Panc1 (cell line): Measurements from ENCODE around the gene DCC. TPM values are rescaled to one million over a fixed set of nuclear protein-coding genes. Genes with fewer than 3 reads are reported as not detected.

Experiments
- ATAC-seq: fragments of 200-7000 bp; cut with Tn5 transposase; 2 replicates; pipeline ENCODE4 v1.9.1; 2020; ENCODE audit warnings: mild to moderate bottlenecking, moderate library complexity
- BruUV-seq: library from RNA; stranded (reverse); fragments of 400-500 nt; replicated peaks from 2 replicates; lab custom pipeline; 2021; lab: Mats Ljungman, UMichigan
- CTCF ChIA-PET: fragments of 300-600 bp; sonication (Branson Sonifier 250); formaldehyde crosslinking; loops from one replicate; lab custom pipeline; 2022; ENCODE audit warnings: antibody characterized with exemption; lab: Charles Lee
- POLR2A ChIA-PET: fragments of 300-600 bp; sonication (Branson Sonifier 250); formaldehyde crosslinking; loops from one replicate; lab custom pipeline; 2022; ENCODE audit warnings: antibody characterized with exemption; lab: Charles Lee
- DNase-seq: peaks from one replicate; pipeline ENCODE4 v3.0.0-alpha.2; 2010; ENCODE audit warnings: low read depth, low spot score
- H3K27ac ChIP-seq: 2 replicates; pipeline ENCODE4 v1.5.1; 2011; ENCODE audit warnings: mild to moderate bottlenecking, low read length, inconsistent platforms
- H3K27me3 ChIP-seq: fragments of 200-500 bp; sonication (Bioruptor generic); 2 replicates; pipeline ENCODE4 v1.6.0; 2014; ENCODE audit warnings: low read length, inconsistent platforms; ENCODE audit not compliant: control insufficient read depth, insufficient read depth
- H3K36me3 ChIP-seq: fragments of 200-500 bp; sonication (Bioruptor generic); 2 replicates; pipeline ENCODE4 v1.5.1; 2014; ENCODE audit warnings: inconsistent platforms, mild to moderate bottlenecking, low read length, moderate library complexity; ENCODE audit not compliant: control insufficient read depth, insufficient read depth
- H3K4me1 ChIP-seq: 2 replicates; pipeline ENCODE4 v1.5.1; 2011; ENCODE audit warnings: inconsistent platforms, mild to moderate bottlenecking, low read length, moderate library complexity; ENCODE audit not compliant: control insufficient read depth, insufficient read depth
- H3K4me3 ChIP-seq, 2 experiments: 2 replicates each; pipeline ENCODE4 v1.5.1; 2011 to 2012; ENCODE audit warnings: low read depth in 2 of 2, low read length in 2 of 2, mild to moderate bottlenecking in 2 of 2, inconsistent platforms in 1 of 2, moderate library complexity in 1 of 2
- H3K9me3 ChIP-seq: fragments of 200-500 bp; sonication (Bioruptor generic); 2 replicates; pipeline ENCODE4 v1.5.1; 2014; ENCODE audit warnings: low read depth, mild to moderate bottlenecking, inconsistent platforms, low read length, moderate library complexity; ENCODE audit not compliant: control insufficient read depth, insufficient read depth
- CTCF ChIP-seq: fragments of 450-650 bp; IDR thresholded peaks from 2 replicates; pipeline ENCODE4 v1.5.1; 2017; ENCODE audit warnings: mild to moderate bottlenecking
- POLR2AphosphoS5 ChIP-seq: IDR thresholded peaks from 2 replicates; pipeline ENCODE4 v1.6.1; 2012; ENCODE audit warnings: mild to moderate bottlenecking, low read depth, low read length, moderate library complexity
- REST ChIP-seq, 2 experiments: IDR thresholded peaks; 2 replicates each; pipeline ENCODE4 v1.6.1; 2011 to 2012; ENCODE audit warnings: low read depth in 2 of 2, control low read depth in 1 of 2, low read length in 1 of 2, mild to moderate bottlenecking in 1 of 2, moderate library complexity in 1 of 2; ENCODE audit not compliant: insufficient read depth in 1 of 2
- SIN3A ChIP-seq: IDR thresholded peaks from 2 replicates; pipeline ENCODE4 v1.6.1; 2012; ENCODE audit warnings: low read depth, mild to moderate bottlenecking, low read length, moderate library complexity, borderline replicate concordance; ENCODE audit not compliant: insufficient read depth
- TCF7L2 ChIP-seq: IDR thresholded peaks from 2 replicates; pipeline ENCODE4 v1.6.1; 2011; ENCODE audit warnings: mild to moderate bottlenecking, low read depth, low read length, inconsistent platforms
- in situ Hi-C: cut with HindIII; loops from 2 replicates; pipeline ENCODE4 v1.10.0; 2016; ENCODE audit warnings: low sequenced_read_pairs, low pct_unique_long_range_greater_than_20kb
- intact Hi-C: fragments of 100-400 bp; cut with micrococcal nuclease; formaldehyde crosslinking; loops from one replicate; pipeline ENCODE4 v1.10.0; 2022; ENCODE audit not compliant: unreplicated experiment
- total RNA-seq: library from RNA; stranded (reverse); gene quantifications from one replicate; pipeline ENCODE4 v1.2.1, GENCODE V29; 2021; ENCODE audit not compliant: unreplicated experiment

The DCC gene
- total RNA-seq, 1 experiment from 2014 or later: not detected

- BruUV-seq: no TSS peak
- Histone ChIP-seq H3K27ac (no peak overlapping the region), H3K4me1 (no peaks in the 10 kb centered on the region), H3K36me3 (no peaks in the 10 kb centered on the region), H3K4me3 (no peak overlapping the region), H3K27me3 (no peaks in the 10 kb centered on the region), H3K9me3 (no peaks in the 10 kb centered on the region)
- DNase-seq (no peak), ATAC-seq (no peak)
- intact Hi-C loops (no loop called here), in situ Hi-C loops (no loop called here)
- ChIA-PET CTCF (no interaction called here), POLR2A (no interaction called here)
- TF ChIP-seq POLR2AphosphoS5 (no peak), TCF7L2 (no peak), CTCF (no peak), REST (IDR thresholded peaks at IDR 0.05; ENCODE audit: insufficient read depth in 1 of 2, low read depth in 2 of 2, low read length in 1 of 2) (no peak), SIN3A (no peak)
Observed at GRCh38 chr18:53131001-53131400, 791.0 kb downstream of the DCC start.

GRCh38 chr18:53134711-53135110, 794.7 kb downstream of the DCC start:
- intact Hi-C loops (no loop called here), in situ Hi-C loops (no loop called here)
- POLR2A ChIA-PET: no interaction called here
- DNase-seq (no peak), ATAC-seq (no peak)
- no peaks in the 10 kb centered on the region for H3K36me3 ChIP-seq
- no peaks in the 10 kb centered on the region for H3K4me1 ChIP-seq
- no peak overlapping the region for H3K4me3 ChIP-seq
- no TSS peak for BruUV-seq
- H3K9me3 ChIP-seq: no peaks in the 10 kb centered on the region
- CTCF ChIA-PET: no interaction called here
- TF ChIP-seq CTCF: no peak
- no peaks in the 10 kb centered on the region for H3K27me3 ChIP-seq
- H3K27ac ChIP-seq: no peak overlapping the region

GRCh38 chr18:53135654-53136053, 795.7 kb downstream of the DCC start:
- H3K27ac ChIP-seq: no peak overlapping the region
- TF ChIP-seq REST (IDR thresholded peaks at IDR 0.05; ENCODE audit: insufficient read depth in 1 of 2, low read depth in 2 of 2, low read length in 1 of 2) (no peak), TCF7L2 (no peak)
- intact Hi-C loops: no loop called here
- in situ Hi-C loops: no loop called here
- CTCF ChIA-PET: no interaction called here
- no peaks in the 10 kb centered on the region for H3K27me3 ChIP-seq
- H3K9me3 ChIP-seq: no peaks in the 10 kb centered on the region
- H3K4me3 ChIP-seq: no peak overlapping the region
- ATAC-seq: no peak
- BruUV-seq: no TSS peak
- POLR2A ChIA-PET: no interaction called here
- H3K36me3 ChIP-seq: no peaks in the 10 kb centered on the region
- no peaks in the 10 kb centered on the region for H3K4me1 ChIP-seq
- DNase-seq: no peak
